Measurements from ENCODE around the gene CELSR1. TPM values are rescaled to one million over a fixed set of nuclear protein-coding genes. Genes with fewer than 3 reads are reported as not detected.

Gene CELSR1
- total and polyA plus RNA-seq, 2 of the 13 experiments (the other 11 are each of a cell fraction or from before 2014, with no cell fraction given): 0.78 to 1.8 TPM

GRCh38 chr22:46453006-46453828, 84.2 kb downstream of the CELSR1 start (continued):
- TF ChIP-seq PITX1 (CRISPR knock-in tag; IDR thresholded peaks at IDR 0.05): peak; percentile 89
- no peak for TF ChIP-seq IRF1 (CRISPR knock-in tag; IDR thresholded peaks at IDR 0.05; ENCODE audit: low read depth)
- no peak for TF ChIP-seq TEAD2 (CRISPR knock-in tag; IDR thresholded peaks at IDR 0.05)
- TF ChIP-seq KDM4B (CRISPR knock-in tag; IDR thresholded peaks at IDR 0.05): peak; percentile 18; the same call in 1 of the 2 replicates
- no peak for TF ChIP-seq ZMAT3 (CRISPR knock-in tag; conservative IDR thresholded peaks at IDR 0.05)
- TF ChIP-seq NFYC (CRISPR knock-in tag; IDR thresholded peaks at IDR 0.05): no peak
- TF ChIP-seq ZNF567 (CRISPR knock-in tag; IDR thresholded peaks at IDR 0.05; ENCODE audit: borderline replicate concordance): no peak
- TF ChIP-seq CEBPG (CRISPR knock-in tag; IDR thresholded peaks at IDR 0.05): no peak
- no peak for TF ChIP-seq ZNF670 (CRISPR knock-in tag; IDR thresholded peaks at IDR 0.05; ENCODE audit: borderline replicate concordance)
- no peak for TF ChIP-seq ZNF737 (CRISPR knock-in tag; IDR thresholded peaks at IDR 0.05; ENCODE audit: borderline replicate concordance)
- peak; percentile 76; the same call in 1 of the 2 replicates for TF ChIP-seq MEIS2 (CRISPR knock-in tag; IDR thresholded peaks at IDR 0.05)
- peak; percentile 87 for TF ChIP-seq HDAC1 (CRISPR knock-in tag; IDR thresholded peaks at IDR 0.05)
- TF ChIP-seq ZBTB37 (CRISPR knock-in tag; IDR thresholded peaks at IDR 0.05): no peak
- TF ChIP-seq ZNF720 (CRISPR knock-in tag; IDR thresholded peaks at IDR 0.05): no peak
- no peak for TF ChIP-seq ZFP62 (CRISPR knock-in tag; IDR thresholded peaks at IDR 0.05)
- TF ChIP-seq BORCS8-MEF2B (CRISPR knock-in tag; IDR thresholded peaks at IDR 0.05): peak; percentile 64
- TF ChIP-seq ZNF850 (CRISPR knock-in tag; conservative IDR thresholded peaks at IDR 0.05): no peak
- peak; percentile 90 for TF ChIP-seq ZNF609 (CRISPR knock-in tag; IDR thresholded peaks at IDR 0.05; ENCODE audit: borderline replicate concordance)
- peak; percentile 91 for TF ChIP-seq SNAPC2 (CRISPR knock-in tag; IDR thresholded peaks at IDR 0.05)
- TF ChIP-seq ONECUT2 (CRISPR knock-in tag; IDR thresholded peaks at IDR 0.05): no peak
- peak in 1 of 2 experiments; percentile 64; a peak in 1 of 4 replicates for TF ChIP-seq ATF4 (CRISPR knock-in tag; IDR thresholded peaks at IDR 0.05)
- TF ChIP-seq KDM3A (CRISPR knock-in tag; IDR thresholded peaks at IDR 0.05; ENCODE audit: low read depth): no peak
- TF ChIP-seq SMAD9 (CRISPR knock-in tag; IDR thresholded peaks at IDR 0.05): no peak
- TF ChIP-seq SALL2 (CRISPR knock-in tag; IDR thresholded peaks at IDR 0.05): 0 out of 2 replicates have a peak, but pooled peaks have one; percentile 46
